Loucy (cell line): ENCODE results near the gene RNF145.

Experiments used
- EZH2phosphoT487 ChIP-seq: fragments of 200-600 bp; IDR thresholded peaks from 2 replicates; pipeline ENCODE4 v1.6.1; 2018; ENCODE audit warnings: antibody characterized with exemption, mild to moderate bottlenecking, moderate library complexity, borderline replicate concordance
- TF ChIP-seq, protein P1 (sequence below): fragments of 200-600 bp; sonication (generic); conservative IDR thresholded peaks from 2 replicates; pipeline ENCODE4 v1.5.1; 2014; ENCODE audit warnings: mild to moderate bottlenecking, antibody characterized with exemption, low read length

GRCh38 chr5:159152876-159153275, 56.5 kb downstream of the RNF145 start:
- TF ChIP-seq, protein P1, sequence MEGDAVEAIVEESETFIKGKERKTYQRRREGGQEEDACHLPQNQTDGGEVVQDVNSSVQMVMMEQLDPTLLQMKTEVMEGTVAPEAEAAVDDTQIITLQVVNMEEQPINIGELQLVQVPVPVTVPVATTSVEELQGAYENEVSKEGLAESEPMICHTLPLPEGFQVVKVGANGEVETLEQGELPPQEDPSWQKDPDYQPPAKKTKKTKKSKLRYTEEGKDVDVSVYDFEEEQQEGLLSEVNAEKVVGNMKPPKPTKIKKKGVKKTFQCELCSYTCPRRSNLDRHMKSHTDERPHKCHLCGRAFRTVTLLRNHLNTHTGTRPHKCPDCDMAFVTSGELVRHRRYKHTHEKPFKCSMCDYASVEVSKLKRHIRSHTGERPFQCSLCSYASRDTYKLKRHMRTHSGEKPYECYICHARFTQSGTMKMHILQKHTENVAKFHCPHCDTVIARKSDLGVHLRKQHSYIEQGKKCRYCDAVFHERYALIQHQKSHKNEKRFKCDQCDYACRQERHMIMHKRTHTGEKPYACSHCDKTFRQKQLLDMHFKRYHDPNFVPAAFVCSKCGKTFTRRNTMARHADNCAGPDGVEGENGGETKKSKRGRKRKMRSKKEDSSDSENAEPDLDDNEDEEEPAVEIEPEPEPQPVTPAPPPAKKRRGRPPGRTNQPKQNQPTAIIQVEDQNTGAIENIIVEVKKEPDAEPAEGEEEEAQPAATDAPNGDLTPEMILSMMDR = no peak
- no peak for TF ChIP-seq EZH2phosphoT487
